Stomach (tissue), 9 donors: ENCODE data around the gene HDDC2. TPM values are rescaled to one million over a fixed set of nuclear protein-coding genes. Genes with fewer than 3 reads are reported as not detected.

Experiments
- DNase-seq, 2 donors: peaks; one replicate each; pipeline versions ENCODE4 v3.0.0 to v3.0.0-alpha.2; 2013 to 2019
- H3K27ac ChIP-seq, 5 donors: fragments of 200-600 bp in 4 of 5; sonication (generic) in 4 of 5; one replicate each; pipeline ENCODE4 v1.5.1; 2013 to 2019; ENCODE audit warnings: mild to moderate bottlenecking in 1 of 5, moderate library complexity in 1 of 5
- H3K27me3 ChIP-seq, 3 donors: fragments of 200-600 bp; sonication (generic); one replicate each; pipeline ENCODE4 v1.5.1; 2017 to 2019; ENCODE audit warnings: mixed run types in 1 of 3
- H3K36me3 ChIP-seq, 4 donors: fragments of 200-600 bp; sonication (generic); 1 replicate in 3 of 4; 2 replicates in 1 of 4; pipeline ENCODE4 v1.5.1; 2016 to 2019
- H3K4me1 ChIP-seq, 4 donors: fragments of 200-600 bp; sonication (generic); one replicate each; pipeline ENCODE4 v1.5.1; 2016 to 2019
- H3K4me3 ChIP-seq, 4 donors: fragments of 200-600 bp; sonication (generic) in 3 of 4; one replicate each; pipeline ENCODE4 v1.5.1; 2016 to 2019; ENCODE audit warnings: mild to moderate bottlenecking in 1 of 4
- H3K9me3 ChIP-seq, 4 donors: fragments of 200-600 bp; sonication (generic); one replicate each; pipeline ENCODE4 v1.5.1; 2016 to 2019
- CTCF ChIP-seq, 7 experiments: fragments of 450-650 bp in 4 of 7; fragments of 200-600 bp in 3 of 7; sonication (generic) in 3 of 7; IDR thresholded peaks; one replicate each; pipeline ENCODE4 v1.5.1; 2016 to 2019; ENCODE audit warnings: antibody characterized with exemption in 7 of 7, control low read depth in 2 of 7, mild to moderate bottlenecking in 1 of 7
- EP300 ChIP-seq: sonication (generic); formaldehyde crosslinking; IDR thresholded peaks from one replicate; pipeline ENCODE4 v1.6.1; 2017; ENCODE audit warnings: antibody characterized with exemption
- POLR2A ChIP-seq, 4 donors: fragments of 450-650 bp; IDR thresholded peaks; one replicate each; pipeline ENCODE4 v1.6.1; 2016; ENCODE audit warnings: antibody characterized with exemption in 4 of 4, control low read depth in 2 of 4, mild to moderate bottlenecking in 1 of 4, moderate library complexity in 1 of 4
- POLR2AphosphoS5 ChIP-seq, 3 donors: sonication (generic); formaldehyde crosslinking; IDR thresholded peaks; one replicate each; pipeline ENCODE4 v1.6.1; 2016; ENCODE audit warnings: antibody characterized with exemption in 3 of 3
- WGBS, 5 donors: extraction: QIAGEN DNeasy Blood & Tissue Kit in 3 of 5; methylation state at CpG; one replicate each; pipeline versions ENCODE4 v1.1.5 to v1.1.7; 2013 to 2018; 5-methylcytosine and 5-hydroxymethylcytosine counted together
- intact Hi-C: fragments of 100-400 bp; cut with DNase I; formaldehyde crosslinking; loops from one replicate; pipeline ENCODE4 v1.15.1; 2023; ENCODE audit warnings: low total_unique reads
- polyA plus RNA-seq, 3 donors: library from polyadenylated mRNA; stranded (reverse); fragments of 200-250 nt; gene quantifications; one replicate each; pipeline ENCODE4 v1.2.3, GENCODE V29; 2013
- total RNA-seq, 5 donors: library from RNA; depleted of rRNA; stranded (reverse); fragments of >200 nt; gene quantifications; one replicate each; pipeline versions ENCODE4 v1.1.0 to v1.2.3, GENCODE V29; 2014 to 2016
- donor health status: healthy with polysubstance abuse.
- donor health status: Bipolar disorder and iron deficiency.
- donor health status: healthy.

The HDDC2 gene
- total and polyA plus RNA-seq, 8 donors = 7.6 to 145 (median 48.0) TPM; not detected in 1

GRCh38 chr6:125306756-125307149 is 5.0 kb upstream of the HDDC2 start:
- no peak overlapping the region for H3K27ac ChIP-seq
- intact Hi-C loops = no loop called here
- no peak for TF ChIP-seq CTCF (IDR thresholded peaks at IDR 0.05)
- TF ChIP-seq POLR2AphosphoS5 (IDR thresholded peaks at IDR 0.05) = no peak
- no peak for TF ChIP-seq POLR2A (IDR thresholded peaks at IDR 0.05)
- no peak for TF ChIP-seq EP300

GRCh38 chr6:125304970-125305660 is 3.3 kb upstream of the HDDC2 start:
- intact Hi-C loops = loop anchor here (5.0 kb wide), 1 partner anchor 153 kb away; the partner anchor contains the start of gene TPD52L1
- H3K27ac ChIP-seq = no peak overlapping the region
- H3K27me3 ChIP-seq = no peaks in the 10 kb centered on the region
- 84 to 95% (median 92%) methylated on average over 3 of the region's 3 CpGs for WGBS, 5 donors
- H3K36me3 ChIP-seq = no peaks in the 10 kb centered on the region
- DNase-seq = no peak
- H3K4me1 ChIP-seq = peaks cover 5 to 11% (median 8%) of the 10 kb centered on the region in 4 donors
- no peak overlapping the region for H3K4me3 ChIP-seq
- no peaks in the 10 kb centered on the region for H3K9me3 ChIP-seq
- TF ChIP-seq EP300 (no peak), POLR2AphosphoS5 (IDR thresholded peaks at IDR 0.05) (no peak), CTCF (IDR thresholded peaks at IDR 0.05) (no peak), POLR2A (IDR thresholded peaks at IDR 0.05) (no peak)

More at GRCh38 chr6:125306756-125307149, 5.0 kb upstream of the HDDC2 start:
- no peaks in the 10 kb centered on the region for H3K9me3 ChIP-seq
- no peak overlapping the region for H3K4me3 ChIP-seq
- 59 to 75% (median 67%) methylated on average over 3 of the region's 3 CpGs for WGBS, 5 donors
- H3K4me1 ChIP-seq = peaks cover 0 to 7% (median 2%) of the 10 kb centered on the region in 4 donors
- no peaks in the 10 kb centered on the region for H3K27me3 ChIP-seq
- no peak for DNase-seq
- no peaks in the 10 kb centered on the region for H3K36me3 ChIP-seq

GRCh38 chr6:125303512-125303854 is 1.7 kb upstream of the HDDC2 start:
- intact Hi-C loops = loop anchor here (5.0 kb wide), 1 partner anchor 151 kb away; the partner anchor contains the start of gene TPD52L1
- H3K36me3 ChIP-seq = peaks cover 0 to 14% (median 12%) of the 10 kb centered on the region in 4 donors

More at GRCh38 chr6:125303512-125303854, 1.7 kb upstream of the HDDC2 start:
- TF ChIP-seq EP300 (no peak), POLR2AphosphoS5 (IDR thresholded peaks at IDR 0.05) (no peak), CTCF (IDR thresholded peaks at IDR 0.05) (no peak), POLR2A (IDR thresholded peaks at IDR 0.05) (no peak)
- Histone ChIP-seq H3K27me3 (no peaks in the 10 kb centered on the region), H3K4me3 (no peak overlapping the region), H3K27ac (no peak overlapping the region), H3K4me1 (peaks cover 10 to 23% (median 16%) of the 10 kb centered on the region in 4 donors), H3K9me3 (no peaks in the 10 kb centered on the region)
- DNase-seq = no peak
- WGBS, 5 donors = 64 to 100% (median 88%) methylated on average over 1 of the region's 1 CpG
